HG02884 (cell line): ENCODE data around the gene ENOX1.
"Not testable (repeated sequence)": the region's sequence is repeated elsewhere in the genome, so short reads cannot be mapped to it uniquely, and the experiment has no call there.

Source experiments
- ATAC-seq: cut with Tn5 transposase; IDR thresholded peaks from one replicate; pipeline ENCODE4 v1.9.1; 2021; ENCODE audit warnings: mild to moderate bottlenecking, moderate library complexity; ENCODE audit not compliant: unreplicated experiment

Gene ENOX1

DNA sequence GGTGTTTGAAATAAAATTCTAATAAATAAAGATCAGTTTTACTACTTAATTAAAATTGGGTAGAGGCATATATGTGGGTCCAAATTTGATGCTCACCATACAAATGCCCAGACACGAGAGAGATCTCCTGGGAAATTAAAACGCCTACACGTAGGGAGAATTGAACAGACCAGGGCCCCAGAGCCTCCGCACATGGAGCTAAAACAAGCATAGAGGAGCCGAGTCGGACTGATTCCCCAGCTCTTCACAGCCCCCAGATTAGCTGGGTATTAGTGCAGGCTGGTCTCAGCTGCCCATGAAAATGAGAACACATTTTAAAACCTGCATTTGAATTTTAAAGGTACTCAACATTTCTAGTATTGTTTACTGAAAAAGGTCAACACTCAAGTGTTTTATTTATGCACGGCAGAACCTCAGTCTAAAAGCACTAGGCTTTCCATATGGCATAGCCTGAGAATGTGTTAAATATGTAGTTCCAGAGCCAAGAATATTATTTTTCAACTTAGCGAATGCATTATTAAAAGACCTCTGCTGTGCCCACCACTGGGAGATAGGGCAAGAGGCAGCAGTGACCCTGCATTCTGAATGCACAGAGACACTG, 344.8 kb downstream of the ENOX1 start:
- ATAC-seq, result no peak

DNA sequence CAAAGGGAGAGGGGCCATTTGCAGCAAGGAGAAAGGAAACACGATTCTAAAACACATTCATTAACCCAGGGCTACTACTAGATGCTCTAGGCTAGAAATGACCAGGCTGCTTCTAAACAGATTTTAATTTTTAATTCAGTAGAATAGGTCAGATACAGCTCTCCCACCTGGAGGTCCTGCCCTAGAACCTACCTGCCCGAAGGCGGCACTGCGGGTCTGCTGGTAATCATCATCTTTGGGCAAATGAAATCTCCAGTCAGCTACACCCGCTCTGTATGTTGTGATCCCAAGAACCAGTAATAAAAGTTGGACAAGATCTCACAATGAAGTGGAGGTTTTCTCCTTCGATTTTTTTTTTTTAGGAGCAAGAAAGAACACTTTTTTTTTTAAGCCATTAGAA, 345.3 kb downstream of the ENOX1 start:
- ATAC-seq, result no peak

DNA sequence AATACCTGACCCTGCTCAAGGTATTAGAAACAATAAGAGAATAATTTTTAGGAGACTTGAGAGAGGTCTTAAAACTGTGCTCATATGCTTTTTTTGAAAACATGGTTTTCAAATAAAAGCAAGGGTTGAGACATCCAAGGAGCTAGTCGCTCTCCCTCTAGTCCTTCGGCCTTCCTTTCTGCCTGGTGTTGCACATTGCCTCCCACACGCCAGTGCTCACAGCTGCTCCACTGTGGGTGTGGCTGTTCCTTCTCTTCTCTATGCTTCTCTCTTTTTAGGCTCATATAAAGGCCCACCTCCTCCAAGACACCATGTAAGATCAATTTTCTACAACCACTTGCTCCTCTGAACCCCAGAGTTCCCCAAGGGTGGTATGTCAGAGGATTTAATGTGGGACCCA, 352.6 kb downstream of the ENOX1 start:
- ATAC-seq, result no peak

DNA sequence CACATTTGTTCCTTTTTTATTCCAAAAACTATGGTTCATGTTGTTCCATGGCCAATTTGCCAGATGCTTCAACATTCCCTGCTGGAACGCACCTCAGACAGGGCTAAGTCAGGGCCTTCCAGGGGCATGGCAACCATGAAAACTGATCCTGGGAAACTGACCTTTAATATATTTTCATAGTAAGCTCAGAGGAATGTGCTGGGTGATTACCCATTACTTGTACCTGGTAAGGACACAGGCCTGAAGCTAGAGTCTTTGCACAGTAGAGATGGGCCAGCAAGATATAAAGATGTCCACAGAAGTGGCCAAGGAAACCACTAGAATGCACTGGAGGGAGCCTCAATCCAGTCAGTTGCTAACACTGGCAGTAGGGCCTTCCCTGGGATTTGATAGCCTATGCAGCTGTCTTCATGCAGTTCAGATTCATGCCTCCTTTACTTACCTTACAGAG, 353.1 kb downstream of the ENOX1 start:
- no peak for ATAC-seq

DNA sequence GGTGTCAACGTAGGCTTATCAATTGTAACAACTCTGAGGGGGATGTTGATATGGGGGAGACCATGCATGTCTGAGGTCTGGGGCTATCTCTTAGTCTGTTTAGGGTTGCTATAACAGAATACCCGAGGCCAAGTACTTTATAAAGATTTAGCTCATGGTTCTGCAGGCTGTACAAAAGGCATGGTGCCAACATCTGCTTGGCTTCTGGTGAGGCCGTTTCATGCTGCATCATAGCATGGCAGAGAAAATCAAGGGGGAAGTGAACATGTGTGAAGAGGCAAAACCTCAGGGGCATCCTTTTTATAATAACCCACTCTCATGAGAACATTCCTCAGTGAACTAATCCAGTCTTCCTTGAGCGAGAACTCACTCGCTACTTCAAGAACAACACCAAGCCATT, 353.8 kb downstream of the ENOX1 start:
- no peak for ATAC-seq

DNA sequence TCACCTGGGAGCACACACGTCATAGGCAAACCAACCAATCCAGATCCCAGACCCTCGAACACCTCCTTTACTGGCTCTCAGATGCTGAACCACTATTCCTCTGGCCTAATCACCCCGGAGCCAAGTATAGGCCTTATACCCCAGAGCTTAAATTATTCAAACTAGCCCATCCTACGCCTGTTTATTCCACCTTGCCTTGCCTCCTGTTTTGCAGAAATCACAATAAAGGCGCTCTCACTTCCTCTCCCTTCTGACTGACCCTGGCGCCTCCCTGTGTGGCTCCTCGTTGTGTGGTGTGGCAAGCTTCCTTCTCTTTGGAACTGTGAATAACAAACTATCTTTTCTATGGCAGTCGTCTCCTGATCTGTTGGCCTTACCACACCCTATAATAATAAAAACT, 354.9 kb downstream of the ENOX1 start:
- no peak for ATAC-seq

DNA sequence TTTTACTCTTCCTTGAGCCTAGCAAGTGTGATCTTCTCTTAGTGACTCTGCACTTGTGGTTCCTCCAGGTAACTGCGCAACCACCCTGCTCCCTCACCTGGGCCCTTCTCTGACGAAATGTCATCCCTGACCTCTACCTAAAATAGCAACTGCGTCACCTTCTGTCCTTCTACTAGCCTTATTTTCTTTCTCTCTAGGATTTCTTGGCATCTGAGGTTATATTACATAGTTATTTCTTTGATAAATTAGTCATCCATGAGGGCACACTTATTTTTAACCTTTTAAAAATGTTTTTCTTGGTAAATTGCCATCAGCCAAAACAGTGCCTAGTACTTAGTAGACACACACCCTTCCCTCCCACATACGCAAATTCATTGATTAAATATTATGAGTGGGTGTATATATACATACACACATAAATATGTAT, 355.5 kb downstream of the ENOX1 start:
- no peak for ATAC-seq

DNA sequence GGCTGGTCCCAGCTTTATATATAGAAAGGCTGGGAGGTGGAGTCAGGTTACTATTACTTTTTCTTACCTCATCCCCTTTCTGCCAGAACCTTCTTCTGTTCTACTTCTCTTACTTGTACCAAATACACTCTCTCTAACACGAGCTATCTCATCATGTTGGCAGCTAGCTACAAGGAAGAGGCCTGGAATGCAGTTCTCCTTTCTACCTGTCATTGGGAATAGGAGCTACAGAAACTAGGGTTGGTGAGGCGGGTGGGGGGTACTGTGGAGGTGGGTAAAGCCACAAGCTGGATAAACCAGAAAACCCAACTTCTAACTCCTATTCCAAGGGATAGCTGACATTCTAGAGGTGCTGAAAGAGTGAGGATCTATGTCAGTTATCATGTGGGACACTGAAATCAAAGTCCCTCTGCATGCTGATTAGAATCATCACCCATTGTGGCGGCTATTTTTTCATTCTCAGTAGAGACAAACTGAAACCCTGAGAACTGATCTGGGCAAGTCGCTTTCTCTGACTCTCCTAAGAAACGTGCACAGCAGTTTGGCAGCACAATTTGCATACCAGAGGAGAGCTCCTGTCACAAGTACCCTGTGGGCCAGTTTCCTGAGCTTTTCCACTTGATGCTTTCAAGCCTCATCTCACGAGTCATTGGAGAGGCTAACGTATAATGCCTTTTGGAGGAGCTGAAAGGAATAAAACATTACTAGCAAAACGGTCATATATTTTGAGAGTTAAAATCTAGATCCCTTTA, 358.1 kb downstream of the ENOX1 start:
- ATAC-seq, result no peak

DNA sequence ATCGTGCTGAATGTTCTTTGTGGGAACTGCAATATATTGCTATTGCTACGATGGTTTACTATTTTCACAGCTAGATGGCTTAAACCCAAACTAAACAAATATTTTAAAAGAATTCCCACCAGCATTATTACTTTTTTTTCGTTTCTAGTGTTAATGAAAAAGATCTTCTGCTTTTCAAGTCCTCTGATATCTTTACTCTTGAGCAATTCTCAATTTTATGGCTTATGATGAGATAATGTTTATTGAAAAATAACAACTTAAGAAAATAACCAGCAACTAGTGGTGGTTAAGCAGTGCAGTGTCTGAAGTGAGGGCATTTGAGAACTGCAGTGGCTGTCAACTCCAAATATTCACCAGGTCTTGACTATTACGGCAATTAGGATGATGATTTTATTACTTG, 360.4 kb downstream of the ENOX1 start:
- no peak for ATAC-seq

DNA sequence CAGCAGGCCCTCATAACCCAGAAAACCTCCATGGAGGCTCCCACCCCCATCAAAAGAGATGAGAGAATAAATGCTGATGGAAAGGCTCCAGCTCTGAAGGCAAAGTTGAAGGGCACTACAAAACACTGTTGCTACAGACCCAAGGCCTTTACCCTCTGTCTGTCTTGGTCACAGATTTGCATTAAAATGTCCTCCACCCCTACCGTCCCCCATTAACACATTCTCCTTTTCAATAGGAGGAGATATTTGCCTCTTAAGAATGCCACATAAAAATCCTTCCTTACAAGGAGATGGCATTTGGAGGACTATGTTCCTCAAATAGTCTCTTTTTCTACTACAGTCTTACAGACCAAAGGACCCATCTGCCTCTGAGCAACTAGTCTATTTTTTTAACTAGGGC, 361.5 kb downstream of the ENOX1 start:
- no peak for ATAC-seq

DNA sequence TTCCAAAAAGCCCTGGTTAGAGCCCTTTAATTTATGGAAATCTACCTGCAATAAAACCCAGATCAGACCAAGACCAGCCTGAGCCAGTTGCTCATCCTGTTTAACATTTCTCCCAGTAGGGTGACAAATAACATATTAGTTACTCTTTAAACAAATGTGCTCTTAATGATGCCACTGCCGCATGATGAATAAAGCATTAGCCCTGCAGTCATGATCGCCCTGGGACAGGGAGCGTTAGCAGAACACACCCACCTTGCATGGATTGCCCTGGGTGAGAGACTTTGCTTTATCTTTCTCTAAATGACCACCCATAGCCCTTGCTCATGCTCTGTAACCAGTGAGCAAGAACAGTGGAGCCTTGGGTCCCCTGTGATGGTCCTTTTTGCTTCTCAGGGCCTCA, 362.4 kb downstream of the ENOX1 start:
- no peak for ATAC-seq

DNA sequence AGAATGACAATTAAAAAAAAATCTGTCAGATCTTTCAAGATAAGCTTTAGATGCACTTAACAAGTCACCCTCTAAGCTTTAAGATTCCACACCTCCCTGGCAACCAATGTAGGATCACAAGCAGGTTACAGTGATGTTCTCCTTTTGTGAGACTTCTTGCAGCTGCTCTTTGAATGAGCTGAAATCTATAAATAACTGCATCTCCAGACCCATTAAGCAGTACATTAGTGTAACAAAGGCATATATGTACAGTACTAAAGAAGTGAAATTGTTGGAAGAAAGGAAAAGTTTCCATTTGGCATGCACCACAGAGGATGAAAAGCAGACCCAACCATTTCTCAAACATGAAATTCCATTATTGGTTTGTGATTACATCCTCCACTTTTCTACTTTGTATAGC, 364.7 kb downstream of the ENOX1 start:
- no peak for ATAC-seq

DNA sequence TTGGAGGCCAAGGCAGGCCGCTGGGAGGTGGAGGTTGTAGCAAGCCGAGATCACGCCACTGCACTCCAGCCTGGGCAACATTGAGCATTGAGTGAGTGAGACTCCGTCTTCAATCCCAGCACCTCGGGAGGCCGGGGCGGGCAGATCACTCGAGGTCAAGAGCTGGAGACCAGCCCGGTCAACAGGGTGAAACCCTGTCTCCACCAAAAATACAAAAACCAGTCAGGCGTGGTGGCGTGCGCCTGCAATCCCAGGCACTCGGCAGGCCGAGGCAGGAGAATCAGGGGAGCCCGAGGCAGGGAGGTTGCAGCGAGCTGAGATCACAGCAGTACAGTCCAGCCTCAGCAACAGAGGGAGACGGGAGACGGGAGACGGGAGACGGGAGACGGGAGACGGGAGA, 369.9 kb downstream of the ENOX1 start:
- not testable (repeated sequence) for ATAC-seq

DNA sequence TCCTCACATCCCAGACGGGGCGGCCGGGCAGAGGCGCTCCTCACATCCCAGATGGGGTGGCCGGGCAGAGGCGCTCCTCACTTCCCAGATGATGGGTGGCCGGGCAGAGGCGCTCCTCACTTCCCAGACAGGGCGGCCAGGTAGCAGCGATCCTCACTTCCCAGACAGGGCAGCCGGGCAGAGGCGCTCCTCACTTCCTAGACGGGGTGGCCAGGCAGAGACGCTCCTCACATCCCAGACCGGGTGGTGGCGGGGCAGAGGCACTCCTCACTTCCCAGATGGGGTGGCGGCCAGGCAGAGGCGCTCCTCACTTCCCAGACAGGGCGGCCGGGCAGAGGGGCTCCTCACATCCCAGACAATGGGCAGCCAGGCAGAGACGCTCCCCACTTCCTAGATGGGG, 370.4 kb downstream of the ENOX1 start:
- ATAC-seq, result not testable (repeated sequence)

DNA sequence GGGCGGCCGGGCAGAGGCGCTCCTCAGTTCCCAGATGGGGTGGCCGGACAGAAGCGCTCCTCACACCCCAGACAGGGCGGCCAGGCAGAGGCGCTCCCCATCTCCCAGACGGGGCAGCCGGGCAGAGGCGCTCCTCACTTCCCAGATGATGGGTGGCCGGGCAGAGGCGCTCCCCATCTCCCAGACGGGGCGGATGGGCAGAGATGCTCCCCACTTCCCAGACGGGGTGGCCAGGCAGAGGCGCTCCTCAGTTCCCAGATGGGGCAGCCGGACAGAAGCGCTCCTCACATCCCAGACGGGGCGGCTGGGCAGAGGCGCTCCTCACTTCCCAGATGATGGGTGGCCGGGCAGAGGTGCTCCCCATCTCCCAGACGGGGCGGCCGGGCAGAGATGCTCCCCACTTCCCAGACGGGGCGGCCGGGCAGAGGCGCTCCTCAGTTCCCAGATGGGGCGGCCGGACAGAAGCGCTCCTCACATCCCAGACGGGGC, 370.8 kb downstream of the ENOX1 start:
- not testable (repeated sequence) for ATAC-seq

DNA sequence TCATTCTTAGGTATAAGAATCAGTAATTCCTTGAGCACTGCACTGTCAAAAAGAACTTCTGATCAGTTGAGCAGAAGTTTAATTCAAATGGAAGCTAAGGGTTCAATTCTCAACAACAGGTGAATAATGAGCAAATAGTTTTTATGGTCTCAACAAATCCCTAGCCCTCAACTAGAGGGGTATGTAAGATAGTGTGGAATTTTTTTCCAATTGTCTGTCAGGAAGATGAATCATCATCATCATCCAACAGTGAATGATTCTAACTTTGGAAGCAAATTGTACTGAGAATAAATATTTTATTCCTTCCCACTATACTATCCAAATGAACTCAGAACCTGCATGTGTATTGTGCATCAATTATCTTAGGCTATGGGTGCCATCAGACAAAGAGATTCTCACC, 372.7 kb downstream of the ENOX1 start:
- ATAC-seq, result no peak

DNA sequence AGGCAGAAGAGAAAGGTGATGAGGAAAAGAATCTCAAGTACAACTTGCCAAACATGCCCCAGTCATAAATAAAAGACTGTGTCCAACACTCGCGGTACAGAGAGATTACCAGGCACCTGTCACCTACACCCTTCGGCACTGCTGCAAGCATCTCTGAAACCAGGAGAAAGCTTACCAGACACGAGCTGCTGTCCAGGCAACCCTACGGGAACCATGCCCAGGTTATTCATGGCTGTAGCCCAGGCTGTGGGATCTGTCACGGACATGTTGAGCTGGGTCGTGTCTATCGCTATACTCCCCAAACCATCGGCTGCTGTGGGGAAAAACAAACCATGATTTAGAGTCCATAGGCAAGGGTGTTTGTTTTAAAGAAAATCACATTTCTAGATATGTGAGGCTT, 375.0 kb downstream of the ENOX1 start:
- no peak for ATAC-seq

DNA sequence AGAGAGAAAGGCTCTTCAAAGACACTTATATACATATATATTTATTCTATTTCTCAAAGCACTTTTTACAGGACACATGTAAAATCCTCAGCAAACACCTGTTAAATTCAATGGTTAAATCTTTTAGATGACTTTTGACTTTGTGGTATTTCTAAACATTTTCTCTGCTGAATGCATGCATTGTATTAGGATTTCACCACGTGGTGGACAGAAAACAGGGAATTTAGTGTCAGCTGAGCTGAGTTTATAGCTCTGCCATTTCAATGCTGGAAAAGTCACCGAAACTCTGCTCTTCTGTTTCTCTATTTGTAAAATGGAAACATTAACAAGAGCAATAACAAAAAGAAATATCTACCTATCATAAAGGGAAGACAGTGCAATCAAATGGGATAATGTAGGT, 375.6 kb downstream of the ENOX1 start:
- no peak for ATAC-seq

DNA sequence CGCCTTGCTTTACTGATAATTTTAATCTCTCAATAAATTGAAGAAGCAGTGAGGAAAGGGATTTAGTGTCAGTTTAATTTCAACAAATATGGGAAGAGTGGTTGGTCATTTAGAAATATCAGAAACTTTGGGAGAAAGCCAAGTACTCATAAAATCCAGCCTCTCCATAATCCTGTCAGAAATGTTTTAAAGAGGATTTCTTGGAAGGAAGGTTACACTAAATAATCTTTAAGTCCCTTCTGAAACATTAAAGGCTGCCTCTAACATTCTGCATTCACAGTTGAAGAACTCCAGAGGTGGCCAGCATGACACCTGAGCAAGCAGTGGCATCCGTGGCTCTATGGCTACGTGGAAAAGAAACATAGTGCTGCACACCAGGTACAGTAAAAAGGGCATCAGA, 378.5 kb downstream of the ENOX1 start:
- no peak for ATAC-seq

DNA sequence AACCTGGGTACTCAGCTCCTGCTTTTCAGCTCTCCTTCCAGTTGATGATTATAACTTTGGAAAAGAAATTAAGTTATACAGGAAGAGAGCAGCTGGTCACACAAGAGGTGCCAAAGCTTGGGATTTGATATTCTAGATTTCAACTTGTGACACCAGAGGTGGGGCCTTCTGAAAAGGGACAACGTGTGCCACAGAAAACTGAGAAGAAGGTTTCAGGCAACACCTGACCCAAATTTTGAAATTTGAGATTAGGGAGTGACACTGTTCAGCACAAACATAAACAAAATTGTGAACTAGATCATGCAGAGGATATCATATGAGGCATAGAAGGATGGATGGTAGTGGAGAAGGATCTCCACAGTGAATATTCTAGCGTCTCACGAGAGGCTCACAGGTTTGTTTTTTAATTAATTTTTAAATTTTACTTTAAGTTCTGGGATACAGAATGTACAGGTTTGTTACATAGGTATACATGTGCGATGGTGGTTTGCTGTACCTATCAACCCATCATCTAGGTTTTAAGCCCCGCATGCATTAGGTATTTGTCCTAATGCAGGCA, 379.7 kb downstream of the ENOX1 start:
- no peak for ATAC-seq

DNA sequence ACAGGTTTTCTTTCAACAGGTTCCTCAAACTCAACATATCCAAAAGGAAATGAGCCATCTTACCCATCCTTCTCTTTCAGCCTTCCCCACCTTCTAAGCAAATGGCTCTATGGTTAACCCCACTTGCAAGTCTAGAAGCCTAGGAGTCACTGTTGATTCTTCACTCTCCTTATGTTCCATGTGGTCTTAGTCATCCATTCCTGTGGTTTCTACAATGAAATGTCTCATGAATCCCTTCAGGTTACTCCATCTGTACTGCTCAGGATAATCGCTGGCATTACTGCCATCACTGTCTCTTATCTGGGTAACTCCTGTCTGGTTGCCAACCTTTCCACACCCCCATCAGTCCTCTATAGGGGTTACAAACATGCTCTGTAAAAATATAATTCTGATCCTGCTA, 381.3 kb downstream of the ENOX1 start:
- ATAC-seq, result no peak

DNA sequence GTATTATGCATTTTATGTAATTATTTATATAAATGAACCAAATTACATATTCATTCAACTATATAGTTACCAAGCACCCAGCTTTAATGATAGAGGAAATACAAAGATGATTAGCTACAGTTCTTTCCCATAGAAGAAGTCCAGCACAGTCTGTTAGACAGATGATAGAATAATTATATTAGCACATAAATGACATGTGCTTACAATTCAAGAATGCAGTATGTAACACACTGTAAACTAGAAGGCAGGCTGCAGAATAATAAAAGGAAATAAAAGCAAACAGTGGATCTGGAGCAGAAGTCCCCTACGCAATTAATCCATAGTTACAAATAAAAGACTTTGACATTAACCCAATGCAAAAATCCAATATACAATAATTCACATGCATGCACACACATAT, 384.4 kb downstream of the ENOX1 start:
- ATAC-seq, result no peak
